Globus pallidus (tissue), 1 donor: Measurements from ENCODE around the gene KNCN.

ENCODE experiments used
- DNase-seq: peaks from one replicate; pipeline ENCODE4 v3.0.0-alpha.2; 2015; ENCODE audit warnings: low spot score

KNCN gene

GRCh38 chr1:46497665-46498064 lies 53.8 kb downstream of the KNCN start:
- DNase-seq: no peak

DNA sequence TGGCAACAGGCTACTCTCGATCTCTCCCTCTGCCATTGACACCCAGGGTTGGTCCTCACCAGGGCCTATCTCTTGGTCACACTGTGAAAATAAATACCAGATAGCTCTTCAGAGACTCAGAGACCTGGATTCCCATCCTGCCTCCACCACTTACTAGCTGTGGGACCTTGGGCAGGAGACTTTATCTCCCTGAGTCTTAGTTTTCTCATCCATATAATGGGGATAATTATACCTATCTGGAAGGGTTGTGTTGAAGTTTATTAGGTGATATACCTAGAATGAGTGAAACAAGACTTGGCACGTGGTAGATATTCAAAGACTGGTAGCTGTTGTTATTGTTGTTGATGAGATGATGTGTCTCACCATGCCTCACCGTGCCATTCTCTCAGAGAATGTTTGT lies 54.4 kb downstream of the KNCN start:
- no peak for DNase-seq

DNA sequence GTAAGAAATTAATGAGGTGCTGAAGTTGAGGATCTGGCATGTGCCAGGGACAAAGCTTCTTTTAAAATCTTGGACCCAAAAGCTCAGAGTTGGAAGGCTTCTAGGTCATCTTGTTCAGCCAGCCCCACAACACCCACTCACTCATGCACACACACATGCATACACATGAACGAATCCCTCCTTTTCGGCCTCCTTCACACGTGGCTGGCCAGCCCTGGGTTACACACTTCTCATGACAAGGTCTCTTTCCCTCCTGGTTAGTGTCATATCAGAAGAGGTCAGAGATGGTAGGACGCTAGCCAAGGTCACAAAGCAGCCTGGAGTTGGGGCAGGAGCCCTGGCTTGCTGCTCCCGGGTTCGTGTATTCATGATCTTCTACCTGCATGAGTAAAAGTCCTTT lies 54.9 kb downstream of the KNCN start:
- DNase-seq: no peak

DNA sequence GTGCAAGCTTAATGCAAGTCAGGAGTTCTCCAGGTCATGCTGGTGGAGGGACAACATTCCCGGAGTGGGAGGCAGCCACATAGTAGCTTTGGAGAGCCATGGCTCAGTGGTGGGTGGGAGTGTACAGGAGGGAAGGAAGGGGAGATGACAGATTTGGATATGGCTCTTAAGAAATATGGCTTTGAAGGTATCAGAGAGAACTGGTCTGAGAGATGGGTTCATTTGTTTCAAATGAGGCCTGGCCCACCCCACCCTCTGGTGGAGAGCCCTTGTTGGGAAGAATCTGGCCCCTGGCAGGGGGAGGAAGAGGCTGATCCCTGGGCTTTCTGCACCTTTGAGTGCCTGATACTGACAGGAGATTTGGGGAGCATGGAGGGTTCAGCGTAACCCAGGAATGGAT lies 55.7 kb downstream of the KNCN start:
- no peak for DNase-seq
